ENCODE measurements around the gene EDIL3. TPM values are rescaled to one million over a fixed set of nuclear protein-coding genes. Genes with fewer than 3 reads are reported as not detected.

EDIL3 gene
- total and polyA plus RNA-seq, 9 donors, result 7.6 to 18.3 (median 11.6) TPM

DNA sequence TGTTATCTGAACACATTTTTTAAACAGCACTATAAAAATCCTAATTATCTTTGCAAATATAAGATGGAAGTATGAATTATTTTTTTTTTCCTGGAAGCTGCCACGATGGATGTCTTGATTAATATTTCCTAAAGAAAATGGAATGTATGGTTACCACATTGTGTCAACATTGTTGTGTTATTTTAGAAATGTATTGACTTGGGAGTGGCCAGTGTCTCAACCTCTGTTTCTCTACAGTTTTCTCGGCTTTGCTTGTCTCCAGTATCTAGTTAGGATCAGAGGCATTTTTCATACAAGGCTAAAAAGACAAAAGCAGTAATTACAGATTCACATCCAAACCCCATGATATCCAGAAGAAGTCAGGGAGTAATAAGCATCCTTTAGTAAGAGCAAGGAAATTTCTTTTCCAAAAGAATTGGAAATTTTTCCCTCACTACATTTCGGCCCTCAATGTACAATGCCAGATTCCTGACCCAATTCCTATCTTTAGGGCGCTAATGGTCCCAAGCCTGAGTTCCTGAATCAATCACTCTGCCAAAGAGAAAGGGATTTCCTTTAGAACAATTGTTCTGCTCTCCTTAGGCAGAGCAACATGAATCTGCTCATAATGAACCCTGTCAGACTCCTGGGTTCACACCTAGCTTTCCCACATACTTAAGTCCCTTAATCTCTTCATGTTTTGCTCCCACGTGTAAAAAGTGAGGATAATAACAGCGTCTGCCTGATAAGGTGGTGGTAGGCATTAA, 111.7 kb downstream of the EDIL3 start:
- WGBS (ENCODE audit: insufficient coverage), result 59% methylated on average over 2 of the region's 6 CpGs
- H3K36me3 ChIP-seq (ENCODE audit: control insufficient read depth, insufficient read depth, low read length), result no peaks in the 10 kb centered on the region
- H3K27ac ChIP-seq (ENCODE audit: low read length), result no peak overlapping the region
- no peak for DNase-seq
- no peaks in the 10 kb centered on the region for H3K9me3 ChIP-seq (replicated peaks; ENCODE audit: control insufficient read depth, low read depth, low read length)
- no peaks in the 10 kb centered on the region for H3K4me1 ChIP-seq (ENCODE audit: control insufficient read depth, insufficient read depth, low read length)
- H3K4me3 ChIP-seq (ENCODE audit: low read length), result no peak overlapping the region
- no peaks in the 10 kb centered on the region for H3K27me3 ChIP-seq (ENCODE audit: control insufficient read depth, insufficient read depth, low read length)

DNA sequence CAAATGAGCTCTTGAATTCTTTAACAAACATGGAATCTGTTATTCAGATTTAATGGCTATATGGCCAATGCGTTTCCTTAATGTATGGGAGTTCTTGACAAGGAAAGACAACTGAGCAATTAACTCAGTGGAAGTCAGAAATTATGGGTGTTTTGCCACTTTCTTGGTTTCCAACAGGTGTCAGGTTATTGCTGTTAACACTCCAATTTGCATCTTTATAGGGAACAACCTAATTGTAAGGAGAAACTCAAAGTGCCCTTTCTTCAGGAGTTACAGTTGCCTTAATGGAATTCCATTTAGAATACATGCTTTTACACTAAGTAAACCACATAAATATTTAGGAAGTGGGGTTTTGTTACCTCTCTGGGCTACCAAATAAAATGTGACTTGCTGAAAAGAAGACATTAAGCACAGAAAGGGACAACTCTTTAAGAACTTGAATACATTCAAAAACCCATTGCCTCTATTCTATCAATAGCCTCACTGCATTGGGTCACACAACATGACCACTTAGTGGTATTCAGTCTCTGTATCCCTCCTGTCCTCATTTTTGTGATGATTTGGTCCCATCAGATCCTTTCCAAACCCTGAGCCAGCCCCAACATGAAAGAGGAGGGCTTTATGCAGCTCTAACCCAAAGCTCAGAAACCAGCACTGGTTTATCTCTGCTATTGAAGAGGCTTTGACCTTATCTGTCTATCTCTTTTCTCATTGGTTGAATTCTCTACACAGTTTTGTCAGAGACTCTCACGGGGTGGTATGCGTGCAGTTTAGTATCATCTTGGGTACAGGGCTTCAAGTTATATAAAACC, 118.7 kb downstream of the EDIL3 start:
- no peak overlapping the region for H3K4me3 ChIP-seq (ENCODE audit: low read length)
- no peaks in the 10 kb centered on the region for H3K4me1 ChIP-seq (ENCODE audit: control insufficient read depth, insufficient read depth, low read length)
- 67% methylated on average over 1 of the region's 3 CpGs for WGBS (ENCODE audit: insufficient coverage)

DNA sequence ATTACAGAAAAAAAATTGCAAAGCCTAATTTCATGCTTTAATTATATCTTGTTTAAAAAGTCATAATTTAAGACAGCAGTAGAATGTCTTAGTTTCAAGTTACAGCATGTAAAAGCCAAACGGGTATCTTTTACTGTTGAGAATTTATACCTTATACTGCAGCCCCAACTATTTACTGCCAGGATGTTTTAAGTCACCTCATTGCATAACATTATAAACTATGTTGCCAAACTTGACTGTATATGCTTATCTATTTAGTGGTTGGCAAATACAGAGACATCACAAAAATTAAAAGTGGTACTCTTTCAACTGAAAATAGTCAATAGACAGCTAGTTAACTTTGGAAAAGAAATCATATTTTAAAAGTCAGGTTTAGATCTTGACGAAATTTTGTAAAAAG, 119.5 kb downstream of the EDIL3 start:
- H3K9me3 ChIP-seq (replicated peaks; ENCODE audit: control insufficient read depth, low read depth, low read length), result no peaks in the 10 kb centered on the region
- H3K36me3 ChIP-seq (ENCODE audit: control insufficient read depth, insufficient read depth, low read length), result no peaks in the 10 kb centered on the region
- no peak overlapping the region for H3K27ac ChIP-seq (ENCODE audit: low read length)
- DNase-seq, result no peak
- no peaks in the 10 kb centered on the region for H3K4me1 ChIP-seq (ENCODE audit: control insufficient read depth, insufficient read depth, low read length)
- no peaks in the 10 kb centered on the region for H3K27me3 ChIP-seq (ENCODE audit: control insufficient read depth, insufficient read depth, low read length)
- WGBS (ENCODE audit: insufficient coverage), result no CpG with 5 or more reads among the region's 2 CpGs
- H3K4me3 ChIP-seq (ENCODE audit: low read length), result no peak overlapping the region

More for the DNA sequence above, 118.7 kb downstream of the EDIL3 start:
- no peak for DNase-seq
- Histone ChIP-seq H3K27me3 (ENCODE audit: control insufficient read depth, insufficient read depth, low read length) (no peaks in the 10 kb centered on the region), H3K36me3 (ENCODE audit: control insufficient read depth, insufficient read depth, low read length) (no peaks in the 10 kb centered on the region), H3K27ac (ENCODE audit: low read length) (no peak overlapping the region), H3K9me3 (replicated peaks; ENCODE audit: control insufficient read depth, low read depth, low read length) (no peaks in the 10 kb centered on the region)

DNA sequence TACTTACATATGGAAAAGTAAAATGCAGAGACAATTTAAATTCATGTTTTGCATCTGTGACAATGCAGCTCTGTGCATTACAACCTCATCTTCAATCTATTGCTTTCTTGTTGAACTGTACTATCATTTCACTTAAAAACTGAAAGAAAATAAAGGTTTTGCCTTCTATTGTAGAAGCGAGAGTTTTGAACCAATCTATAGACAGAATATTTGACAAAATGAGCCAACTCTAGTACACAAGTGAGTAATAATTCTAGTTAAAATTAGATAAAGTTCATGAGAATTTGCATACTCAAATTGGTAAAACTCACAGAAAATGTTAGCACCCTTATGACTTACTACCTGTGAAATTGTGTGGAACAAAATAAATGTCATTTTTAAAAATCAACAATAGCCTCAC, 123.7 kb downstream of the EDIL3 start:
- WGBS (ENCODE audit: insufficient coverage), result no CpG with 5 or more reads among the region's 1 CpG
- Histone ChIP-seq H3K9me3 (replicated peaks; ENCODE audit: control insufficient read depth, low read depth, low read length) (no peaks in the 10 kb centered on the region), H3K36me3 (ENCODE audit: control insufficient read depth, insufficient read depth, low read length) (no peaks in the 10 kb centered on the region), H3K4me1 (ENCODE audit: control insufficient read depth, insufficient read depth, low read length) (no peaks in the 10 kb centered on the region), H3K4me3 (ENCODE audit: low read length) (no peak overlapping the region), H3K27ac (ENCODE audit: low read length) (no peak overlapping the region), H3K27me3 (ENCODE audit: control insufficient read depth, insufficient read depth, low read length) (no peaks in the 10 kb centered on the region)
- DNase-seq, result no peak

DNA sequence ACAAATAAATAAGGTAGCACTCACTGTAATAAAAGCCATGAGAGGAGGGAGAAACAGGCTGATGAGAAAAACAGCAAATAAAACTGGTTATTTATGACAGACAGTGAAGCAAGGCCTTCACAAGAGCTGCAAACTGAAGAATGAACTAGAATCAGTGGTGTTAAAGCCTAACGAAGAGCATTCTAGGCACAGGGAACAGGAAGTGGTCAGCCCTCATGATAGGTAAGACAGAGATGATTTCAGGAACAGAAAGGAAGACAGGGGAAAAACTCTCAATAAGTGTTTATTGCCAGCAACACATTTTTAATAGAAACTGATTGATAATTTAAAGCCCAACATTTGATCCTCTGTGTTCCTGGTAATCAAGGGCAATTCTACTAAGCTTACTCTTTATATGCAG, 124.5 kb downstream of the EDIL3 start:
- Histone ChIP-seq H3K27ac (ENCODE audit: low read length) (no peak overlapping the region), H3K36me3 (ENCODE audit: control insufficient read depth, insufficient read depth, low read length) (no peaks in the 10 kb centered on the region), H3K4me1 (ENCODE audit: control insufficient read depth, insufficient read depth, low read length) (no peaks in the 10 kb centered on the region), H3K27me3 (ENCODE audit: control insufficient read depth, insufficient read depth, low read length) (no peaks in the 10 kb centered on the region), H3K9me3 (replicated peaks; ENCODE audit: control insufficient read depth, low read depth, low read length) (no peaks in the 10 kb centered on the region), H3K4me3 (ENCODE audit: low read length) (no peak overlapping the region)
- WGBS (ENCODE audit: insufficient coverage), result no CpG with 5 or more reads among the region's 1 CpG
- DNase-seq, result no peak

DNA sequence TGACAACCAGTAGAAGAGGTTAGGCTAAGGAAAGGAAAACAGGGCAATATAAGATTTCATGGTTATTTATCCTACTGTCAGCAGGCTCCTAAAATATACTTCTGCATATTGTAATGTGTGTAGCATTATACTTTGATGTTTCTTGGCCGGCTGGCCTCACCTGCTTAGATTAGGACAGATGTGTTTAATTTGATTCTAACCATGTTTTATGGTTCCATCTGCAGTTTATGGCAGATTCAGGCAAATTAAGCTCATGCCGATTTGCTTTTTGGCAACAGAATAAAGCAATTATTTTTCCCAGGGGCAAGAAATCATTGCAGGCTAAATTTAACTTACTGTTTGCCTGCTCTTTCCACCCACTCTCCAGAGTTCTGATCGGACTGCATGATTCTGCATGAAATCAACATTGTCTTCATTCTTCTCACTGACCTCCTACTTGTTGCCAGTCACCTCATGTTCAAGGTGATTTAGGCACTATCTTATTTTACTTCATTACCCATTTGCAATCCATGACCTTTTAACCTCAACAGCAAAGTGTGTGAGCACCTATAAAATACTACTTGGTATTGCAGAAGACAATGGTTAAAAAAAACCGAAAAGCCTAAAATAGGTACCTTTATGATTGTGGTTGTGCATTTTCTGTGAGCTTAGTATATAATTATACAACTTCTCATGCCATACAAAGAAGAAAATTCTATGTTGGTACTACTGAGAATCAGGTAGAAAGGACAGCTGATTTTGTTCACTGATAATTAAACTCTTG, 125.2 kb downstream of the EDIL3 start:
- Histone ChIP-seq H3K4me1 (ENCODE audit: control insufficient read depth, insufficient read depth, low read length) (no peaks in the 10 kb centered on the region), H3K9me3 (replicated peaks; ENCODE audit: control insufficient read depth, low read depth, low read length) (no peaks in the 10 kb centered on the region), H3K36me3 (ENCODE audit: control insufficient read depth, insufficient read depth, low read length) (no peaks in the 10 kb centered on the region), H3K27me3 (ENCODE audit: control insufficient read depth, insufficient read depth, low read length) (no peaks in the 10 kb centered on the region), H3K4me3 (ENCODE audit: low read length) (no peak overlapping the region), H3K27ac (ENCODE audit: low read length) (no peak overlapping the region)
- WGBS (ENCODE audit: insufficient coverage), result 24% methylated on average over 2 of the region's 4 CpGs
- DNase-seq, result no peak

DNA sequence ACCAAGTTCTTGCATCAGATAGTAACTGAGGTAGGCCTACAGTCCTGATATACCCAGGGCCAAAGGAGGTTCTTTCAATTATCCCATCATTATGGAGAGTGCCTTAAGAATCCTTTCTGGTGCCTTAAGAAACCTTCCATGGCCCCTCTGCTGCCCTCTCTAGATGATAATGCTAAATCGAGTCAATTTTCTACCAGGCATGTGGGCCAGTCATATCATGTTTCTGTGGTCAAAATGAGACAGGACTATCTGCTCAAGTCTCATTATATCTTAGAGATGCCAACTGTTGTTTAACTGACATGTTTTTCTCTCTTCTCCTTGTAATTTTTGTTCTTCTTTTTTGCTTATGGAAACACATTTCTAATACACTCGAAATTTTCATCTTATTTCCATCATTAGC, 127.6 kb downstream of the EDIL3 start:
- 100% methylated on average over 1 of the region's 2 CpGs for WGBS (ENCODE audit: insufficient coverage)
- no peak overlapping the region for H3K27ac ChIP-seq (ENCODE audit: low read length)
- no peaks in the 10 kb centered on the region for H3K27me3 ChIP-seq (ENCODE audit: control insufficient read depth, insufficient read depth, low read length)
- no peak overlapping the region for H3K4me3 ChIP-seq (ENCODE audit: low read length)
- no peaks in the 10 kb centered on the region for H3K4me1 ChIP-seq (ENCODE audit: control insufficient read depth, insufficient read depth, low read length)
- no peaks in the 10 kb centered on the region for H3K36me3 ChIP-seq (ENCODE audit: control insufficient read depth, insufficient read depth, low read length)
- no peaks in the 10 kb centered on the region for H3K9me3 ChIP-seq (replicated peaks; ENCODE audit: control insufficient read depth, low read depth, low read length)
- DNase-seq, result no peak

DNA sequence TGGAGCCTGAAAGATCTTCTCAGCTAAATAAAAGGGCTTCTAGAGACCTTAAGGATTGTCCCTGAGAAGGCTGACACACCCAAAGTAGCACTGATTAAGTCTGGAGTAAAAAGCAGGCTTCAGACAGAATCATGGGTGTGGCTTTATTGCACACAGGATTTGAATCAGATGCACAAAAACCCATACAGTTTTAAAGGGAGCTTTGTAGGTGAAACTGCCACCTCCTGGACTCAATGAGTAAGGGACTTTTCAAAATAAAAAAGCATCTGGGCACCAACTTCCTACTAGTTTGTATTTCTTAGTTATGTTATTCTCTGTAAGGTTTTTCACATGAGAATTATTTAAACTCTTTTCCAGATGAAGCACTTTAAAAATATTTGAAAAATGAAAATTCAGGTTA, 129.4 kb downstream of the EDIL3 start:
- Histone ChIP-seq H3K4me1 (ENCODE audit: control insufficient read depth, insufficient read depth, low read length) (no peaks in the 10 kb centered on the region), H3K36me3 (ENCODE audit: control insufficient read depth, insufficient read depth, low read length) (no peaks in the 10 kb centered on the region), H3K27me3 (ENCODE audit: control insufficient read depth, insufficient read depth, low read length) (no peaks in the 10 kb centered on the region), H3K9me3 (replicated peaks; ENCODE audit: control insufficient read depth, low read depth, low read length) (no peaks in the 10 kb centered on the region), H3K27ac (ENCODE audit: low read length) (no peak overlapping the region), H3K4me3 (ENCODE audit: low read length) (no peak overlapping the region)
- no peak for DNase-seq

DNA sequence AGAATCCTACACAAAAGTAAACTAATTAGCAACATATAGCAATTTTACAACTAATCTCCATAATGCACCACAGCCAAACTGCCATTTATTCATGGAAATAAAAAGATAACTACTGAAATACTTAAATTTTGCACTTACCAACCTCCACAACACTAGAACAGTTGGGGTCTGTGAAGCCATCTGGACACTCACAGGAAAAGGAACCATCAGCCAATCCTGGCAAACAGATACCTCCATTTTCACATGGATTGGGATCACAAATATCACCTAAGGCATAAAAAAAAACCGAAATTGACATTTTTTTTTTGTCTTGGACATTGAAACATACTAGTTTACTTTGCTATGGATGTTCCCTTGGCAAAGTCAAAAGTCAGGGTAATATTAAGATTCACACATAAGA, 130.7 kb downstream of the EDIL3 start:
- DNase-seq, result no peak
- H3K27ac ChIP-seq (ENCODE audit: low read length), result no peak overlapping the region
- no peak overlapping the region for H3K4me3 ChIP-seq (ENCODE audit: low read length)
- no peaks in the 10 kb centered on the region for H3K36me3 ChIP-seq (ENCODE audit: control insufficient read depth, insufficient read depth, low read length)
- WGBS (ENCODE audit: insufficient coverage), result no CpG with 5 or more reads among the region's 1 CpG
- no peaks in the 10 kb centered on the region for H3K9me3 ChIP-seq (replicated peaks; ENCODE audit: control insufficient read depth, low read depth, low read length)
- no peaks in the 10 kb centered on the region for H3K4me1 ChIP-seq (ENCODE audit: control insufficient read depth, insufficient read depth, low read length)
- H3K27me3 ChIP-seq (ENCODE audit: control insufficient read depth, insufficient read depth, low read length), result no peaks in the 10 kb centered on the region

DNA sequence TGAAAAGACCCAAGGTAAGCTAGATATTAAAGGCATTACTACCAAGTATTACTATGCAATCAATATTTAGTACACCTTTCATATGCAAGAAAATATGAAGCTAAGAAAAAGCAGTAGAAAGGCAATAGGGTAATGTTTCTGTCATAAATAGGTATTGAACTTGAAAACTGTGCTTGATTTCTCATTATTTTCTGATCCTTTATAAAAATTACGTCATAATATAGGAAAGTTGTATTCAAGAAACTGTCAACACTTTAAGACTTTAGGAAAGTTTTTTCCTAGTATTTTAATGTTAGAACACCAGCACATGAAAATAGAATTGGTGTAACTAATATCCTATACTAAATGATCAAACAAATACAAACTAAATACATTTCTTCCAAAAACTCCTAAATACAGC, 133.2 kb downstream of the EDIL3 start:
- Histone ChIP-seq H3K27me3 (ENCODE audit: control insufficient read depth, insufficient read depth, low read length) (no peaks in the 10 kb centered on the region), H3K27ac (ENCODE audit: low read length) (no peak overlapping the region), H3K4me3 (ENCODE audit: low read length) (no peak overlapping the region), H3K9me3 (replicated peaks; ENCODE audit: control insufficient read depth, low read depth, low read length) (no peaks in the 10 kb centered on the region), H3K4me1 (ENCODE audit: control insufficient read depth, insufficient read depth, low read length) (no peaks in the 10 kb centered on the region), H3K36me3 (ENCODE audit: control insufficient read depth, insufficient read depth, low read length) (no peaks in the 10 kb centered on the region)
- no peak for DNase-seq
- WGBS (ENCODE audit: insufficient coverage), result no CpG with 5 or more reads among the region's 1 CpG
